Stimulated activated CD4-positive, alpha-beta T cell treated with anti-CD3 and anti-CD28 coated beads, Interleukin-1b, Interleukin-23, amount 100 ng/mL, for 4 hours (primary cell): ENCODE results near the gene KRTAP22-2.

Source experiments
- DNase-seq, 2 donors: peaks; one replicate each; pipeline ENCODE4 v3.0.0-alpha.2; 2020; ENCODE audit warnings: low read depth in 2 of 2

Gene KRTAP22-2

GRCh38 chr21:30563072-30563471, 27.1 kb downstream of the KRTAP22-2 start:
- DNase-seq, result no peak

- DNase-seq, result no peak
These were observed 28.2 kb downstream of the KRTAP22-2 start for GRCh38 chr21:30561957-30562356.

- DNase-seq, result no peak
These were observed 28.8 kb downstream of the KRTAP22-2 start, which contains the start of gene KRTAP19-7 for GRCh38 chr21:30561264-30561895. TSS of gene KRTAP19-7 (minus strand) at chr21:30561314. CDS start at chr21:30561289, 25 bp downstream.

GRCh38 chr21:30555095-30555494, 35.1 kb downstream of the KRTAP22-2 start:
- no peak for DNase-seq

- DNase-seq, result no peak
These were observed 37.4 kb downstream of the KRTAP22-2 start for GRCh38 chr21:30552782-30553181.

GRCh38 chr21:30541764-30542163, 48.4 kb downstream of the KRTAP22-2 start, which contains the start of gene KRTAP19-6:
TSS of gene KRTAP19-6 (minus strand) at chr21:30541864. CDS start at chr21:30541833, 31 bp downstream.
- no peak for DNase-seq
